Keratinocyte (primary cell): ENCODE data around the gene SLC5A8. TPM values are rescaled to one million over a fixed set of nuclear protein-coding genes. Genes with fewer than 3 reads are reported as not detected.

Experiments used
- DNase-seq: peaks from one replicate; pipeline ENCODE4 v3.0.0-alpha.2; 2011; ENCODE audit warnings: low read depth, missing footprints, low spot score
- FAIRE-seq: peaks from 2 replicates; lab custom pipeline; 2011; peaks lifted over from hg19 to GRCh38; lab: Jason Lieb, UNC
- H2AFZ ChIP-seq: 2 replicates; pipeline ENCODE4 v1.6.0; 2012; ENCODE audit warnings: low read length, control low read depth, inconsistent platforms; ENCODE audit not compliant: control insufficient read depth
- H3K27ac ChIP-seq: 2 replicates; pipeline ENCODE4 v1.5.1; 2011; ENCODE audit warnings: low read length; ENCODE audit not compliant: control insufficient read depth, insufficient read depth
- H3K27me3 ChIP-seq: 3 replicates; pipeline ENCODE4 v1.6.0; 2011; ENCODE audit warnings: low read length; ENCODE audit not compliant: control insufficient read depth, insufficient read depth; ENCODE audit errors: extremely low read depth
- H3K36me3 ChIP-seq, 2 experiments: 2 replicates in 1 of 2; 3 replicates in 1 of 2; pipeline ENCODE4 v1.5.1; 2011; ENCODE audit warnings: low read length in 2 of 2, mild to moderate bottlenecking in 1 of 2; ENCODE audit not compliant: control insufficient read depth in 2 of 2, insufficient read depth in 2 of 2; ENCODE audit errors: extremely low read depth in 1 of 2
- H3K4me1 ChIP-seq: 3 replicates; pipeline ENCODE4 v1.5.1; 2011; ENCODE audit warnings: low read length; ENCODE audit not compliant: control insufficient read depth, insufficient read depth; ENCODE audit errors: extremely low read depth
- H3K4me2 ChIP-seq: 3 replicates; pipeline ENCODE4 v1.6.0; 2011; ENCODE audit warnings: low read depth, low read length; ENCODE audit not compliant: control insufficient read depth, insufficient read depth; ENCODE audit errors: extremely low read depth
- H3K4me3 ChIP-seq, 3 experiments: fragments of 200-600 bp in 1 of 3; sonication (generic) in 1 of 3; 2 replicates in 2 of 3; 3 replicates in 1 of 3; pipeline ENCODE4 v1.5.1; 2011 to 2016; ENCODE audit warnings: low read length in 3 of 3, mild to moderate bottlenecking in 3 of 3, control low read depth in 2 of 3, inconsistent platforms in 1 of 3, low read depth in 1 of 3, mixed read lengths in 1 of 3, mixed run types in 1 of 3, moderate library complexity in 1 of 3; ENCODE audit not compliant: control insufficient read depth in 2 of 3, insufficient read depth in 2 of 3; ENCODE audit errors: extremely low read depth in 1 of 3
- H3K79me2 ChIP-seq: 2 replicates; pipeline ENCODE4 v1.6.0; 2012; ENCODE audit warnings: low read length; ENCODE audit not compliant: control insufficient read depth, insufficient read depth
- H3K9ac ChIP-seq: 3 replicates; pipeline ENCODE4 v1.6.0; 2011; ENCODE audit warnings: low read length; ENCODE audit not compliant: control insufficient read depth, insufficient read depth; ENCODE audit errors: extremely low read depth
- H3K9me1 ChIP-seq: 3 replicates; pipeline ENCODE4 v1.6.0; 2011; ENCODE audit warnings: low read length; ENCODE audit not compliant: control insufficient read depth, insufficient read depth; ENCODE audit errors: extremely low read depth
- H3K9me3 ChIP-seq: 2 replicates; pipeline ENCODE4 v1.5.1; 2012; ENCODE audit warnings: low read depth, low read length; ENCODE audit not compliant: control insufficient read depth
- H4K20me1 ChIP-seq: 3 replicates; pipeline ENCODE4 v1.6.0; 2011; ENCODE audit warnings: low read length; ENCODE audit not compliant: control insufficient read depth, insufficient read depth; ENCODE audit errors: extremely low read depth
- EZH2 ChIP-seq: IDR thresholded peaks from one replicate; pipeline ENCODE4 v1.6.1; 2012; ENCODE audit warnings: inconsistent platforms, mild to moderate bottlenecking, low read length, moderate library complexity
- dilution Hi-C: fragments of 300-500 bp; cut with MboI; formaldehyde crosslinking; loops from one replicate; pipeline ENCODE4 v1.7.0; 2020; ENCODE audit warnings: low sequenced_read_pairs; ENCODE audit not compliant: extremely low pct_ligation_motif_present
- polyA plus RNA-seq, 5 experiments: library from polyadenylated mRNA; depleted of rRNA in 3 of 5; stranded (reverse) in 3 of 5; stranded (forward) in 1 of 5; unstranded in 1 of 5; fragments of >200 nt; gene quantifications; 1 replicate in 1 of 5; 2 replicates in 3 of 5; 3 replicates in 1 of 5; pipeline versions ENCODE4 v1.2.1 to v1.2.3, GENCODE V29; 2011 to 2012; ENCODE audit warnings: missing spikeins in 2 of 5, low read depth in 1 of 5, low replicate concordance in 1 of 5
- TF ChIP-seq, protein P1 (sequence below), 3 experiments: IDR thresholded peaks in 1 of 3; conservative IDR thresholded peaks in 1 of 3; optimal IDR thresholded peaks in 1 of 3; 2 replicates in 2 of 3; 3 replicates in 1 of 3; pipeline versions ENCODE3 to v1.5.1; 2011; ENCODE audit warnings: low read length in 3 of 3, mild to moderate bottlenecking in 3 of 3, moderate library complexity in 2 of 3, control low read depth in 1 of 3, inconsistent platforms in 1 of 3; ENCODE audit not compliant: insufficient read depth in 2 of 3; ENCODE audit errors: extremely low read depth in 1 of 3

SLC5A8 gene
- polyA plus RNA-seq, 1 donor (not counting 4 experiments of a cell fraction or from before 2014, with no cell fraction given): not detected

DNA sequence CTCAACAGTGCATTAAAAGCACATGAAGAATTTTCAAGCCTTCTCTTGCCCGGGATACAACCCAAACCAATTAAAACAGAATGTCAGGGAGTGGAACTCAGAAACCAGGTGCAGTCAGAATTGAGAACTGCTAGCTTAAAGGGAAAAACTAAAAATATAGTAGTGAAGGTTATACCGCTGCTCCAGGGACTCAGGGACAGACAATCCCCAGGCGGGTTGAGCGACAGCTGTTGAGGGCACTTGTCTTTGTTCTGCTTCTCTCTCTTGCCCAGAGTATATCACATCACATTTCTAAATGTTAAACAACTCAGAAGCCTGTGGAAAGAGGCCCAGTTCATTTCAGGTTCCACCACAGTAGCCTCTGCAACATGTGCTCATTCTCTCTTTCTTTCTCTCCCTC lies 93.1 kb downstream of the SLC5A8 start:
- no peak for TF ChIP-seq EZH2
- TF ChIP-seq, protein P1, sequence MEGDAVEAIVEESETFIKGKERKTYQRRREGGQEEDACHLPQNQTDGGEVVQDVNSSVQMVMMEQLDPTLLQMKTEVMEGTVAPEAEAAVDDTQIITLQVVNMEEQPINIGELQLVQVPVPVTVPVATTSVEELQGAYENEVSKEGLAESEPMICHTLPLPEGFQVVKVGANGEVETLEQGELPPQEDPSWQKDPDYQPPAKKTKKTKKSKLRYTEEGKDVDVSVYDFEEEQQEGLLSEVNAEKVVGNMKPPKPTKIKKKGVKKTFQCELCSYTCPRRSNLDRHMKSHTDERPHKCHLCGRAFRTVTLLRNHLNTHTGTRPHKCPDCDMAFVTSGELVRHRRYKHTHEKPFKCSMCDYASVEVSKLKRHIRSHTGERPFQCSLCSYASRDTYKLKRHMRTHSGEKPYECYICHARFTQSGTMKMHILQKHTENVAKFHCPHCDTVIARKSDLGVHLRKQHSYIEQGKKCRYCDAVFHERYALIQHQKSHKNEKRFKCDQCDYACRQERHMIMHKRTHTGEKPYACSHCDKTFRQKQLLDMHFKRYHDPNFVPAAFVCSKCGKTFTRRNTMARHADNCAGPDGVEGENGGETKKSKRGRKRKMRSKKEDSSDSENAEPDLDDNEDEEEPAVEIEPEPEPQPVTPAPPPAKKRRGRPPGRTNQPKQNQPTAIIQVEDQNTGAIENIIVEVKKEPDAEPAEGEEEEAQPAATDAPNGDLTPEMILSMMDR (optimal IDR thresholded peaks at IDR 0.05 in 1 of 3, IDR thresholded peaks at IDR 0.05 in 1 of 3, conservative IDR thresholded peaks at IDR 0.05 in 1 of 3; ENCODE audit: extremely low read depth in 1 of 3, insufficient read depth in 2 of 3, low read length in 3 of 3): no peak
- Histone ChIP-seq H3K27ac (no peak overlapping the region), H3K9ac (no peak overlapping the region), H3K79me2 (no peaks in the 10 kb centered on the region), H3K9me3 (no peaks in the 10 kb centered on the region), H3K9me1 (no peaks in the 10 kb centered on the region), H3K4me3 (no peak overlapping the region), H4K20me1 (no peaks in the 10 kb centered on the region), H3K36me3 (no peaks in the 10 kb centered on the region), H3K4me2 (no peak overlapping the region), H3K27me3 (no peaks in the 10 kb centered on the region), H2AFZ (no peak overlapping the region), H3K4me1 (no peaks in the 10 kb centered on the region)
- no peak for DNase-seq
- no peak for FAIRE-seq
- dilution Hi-C loops: no loop called here

DNA sequence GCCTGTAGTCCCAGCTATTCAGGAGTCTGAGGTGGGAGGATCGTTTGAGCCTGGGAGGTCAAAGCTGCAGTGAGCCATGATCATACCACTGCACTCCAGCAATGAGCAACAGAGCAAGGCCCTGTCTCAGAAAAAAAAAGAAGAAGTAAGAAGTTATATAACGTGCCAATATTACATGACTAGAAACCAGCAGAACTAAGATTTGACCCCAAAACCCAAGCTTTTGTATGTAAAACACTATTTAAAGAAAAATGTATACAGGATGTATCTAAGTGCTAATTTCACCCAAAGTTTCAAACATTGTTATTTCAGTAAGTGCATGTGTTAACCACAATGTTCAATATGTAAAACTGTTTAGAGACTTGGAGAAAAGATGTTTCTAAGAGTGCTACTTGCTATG lies 94.7 kb downstream of the SLC5A8 start:
- FAIRE-seq: no peak
- dilution Hi-C loops: no loop called here

More for the DNA sequence above, 94.7 kb downstream of the SLC5A8 start:
- no peaks in the 10 kb centered on the region for H4K20me1 ChIP-seq
- H3K9me1 ChIP-seq: no peaks in the 10 kb centered on the region
- no peaks in the 10 kb centered on the region for H3K9me3 ChIP-seq
- no peak overlapping the region for H3K4me3 ChIP-seq
- no peak for TF ChIP-seq EZH2
- TF ChIP-seq, protein P1 (optimal IDR thresholded peaks at IDR 0.05 in 1 of 3, IDR thresholded peaks at IDR 0.05 in 1 of 3, conservative IDR thresholded peaks at IDR 0.05 in 1 of 3; ENCODE audit: extremely low read depth in 1 of 3, insufficient read depth in 2 of 3, low read length in 3 of 3): no peak
- H3K36me3 ChIP-seq: no peaks in the 10 kb centered on the region
- no peaks in the 10 kb centered on the region for H3K27me3 ChIP-seq
- DNase-seq: no peak
- no peaks in the 10 kb centered on the region for H3K79me2 ChIP-seq
- no peaks in the 10 kb centered on the region for H3K4me1 ChIP-seq
- no peak overlapping the region for H3K27ac ChIP-seq
- H3K4me2 ChIP-seq: no peak overlapping the region
- no peak overlapping the region for H3K9ac ChIP-seq
- H2AFZ ChIP-seq: no peak overlapping the region
